ENCODE measurements around the gene CAST.

DNA sequence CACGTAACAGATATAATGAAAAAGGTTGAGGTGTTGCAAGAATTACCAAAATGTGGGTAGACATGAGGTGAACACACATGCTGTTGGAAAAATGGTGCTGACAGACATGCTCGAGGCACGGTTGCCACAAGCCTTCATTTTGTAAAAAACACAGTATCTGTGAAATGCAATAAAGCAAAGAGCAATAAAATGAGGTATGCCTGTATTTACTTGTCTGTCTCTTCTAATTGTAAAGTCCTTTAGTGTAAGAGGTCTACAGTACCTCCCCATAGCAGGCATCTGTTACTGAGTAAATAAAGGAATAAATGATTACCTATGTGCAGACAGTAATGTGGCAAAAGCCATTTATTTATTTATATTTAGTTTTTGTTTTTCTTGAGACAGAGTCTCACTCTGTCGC, 3.0 kb upstream of the CAST start:
- TF ChIP-seq ZNF274 (IDR thresholded peaks at IDR 0.05; ENCODE audit: low read depth, low read length): no peak
- no peak for TF ChIP-seq YY1 (IDR thresholded peaks at IDR 0.05; ENCODE audit: insufficient read depth, insufficient read length)
- no peak for TF ChIP-seq SUZ12 (IDR thresholded peaks at IDR 0.05; ENCODE audit: extremely low read depth, insufficient read depth, insufficient read length)

Data from NT2/D1 (cell line).